ENCODE measurements around the gene MSL1. TPM values are rescaled to one million over a fixed set of nuclear protein-coding genes. Genes with fewer than 3 reads are reported as not detected.

The MSL1 gene
- total and polyA plus RNA-seq, 9 of the 15 experiments (the other 6 are each of a cell fraction or from before 2014, with no cell fraction given), result 13.8 to 120 (median 61.9) TPM

GRCh38 chr17:40098846-40099618 lies 22.7 kb upstream of the MSL1 start (continued):
- TF ChIP-seq ZNF133 (CRISPR knock-in tag; IDR thresholded peaks at IDR 0.05) (no peak), WHSC1 (IDR thresholded peaks at IDR 0.05; ENCODE audit: low read length) (no peak), ARHGAP35 (IDR thresholded peaks at IDR 0.05; ENCODE audit: partially characterized antibody) (no peak), ZNF431 (CRISPR knock-in tag; IDR thresholded peaks at IDR 0.05) (0 out of 2 replicates have a peak, but pooled peaks have one; percentile 36), RBM25 (IDR thresholded peaks at IDR 0.05; ENCODE audit: low read depth, low read length, severe bottlenecking) (no peak), ZNF212 (CRISPR knock-in tag; IDR thresholded peaks at IDR 0.05) (no peak), RFX5 (IDR thresholded peaks at IDR 0.05; ENCODE audit: low read depth, low read length) (no peak), MAFK (IDR thresholded peaks at IDR 0.05; ENCODE audit: low read length) (no peak), NR0B1 (IDR thresholded peaks at IDR 0.05; ENCODE audit: partially characterized antibody) (no peak), ZKSCAN3 (CRISPR knock-in tag; IDR thresholded peaks at IDR 0.05) (no peak), MTA3 (IDR thresholded peaks at IDR 0.05; ENCODE audit: borderline replicate concordance) (no peak; the same call in 1 of the 2 replicates), CEBPZ (IDR thresholded peaks at IDR 0.05; ENCODE audit: borderline replicate concordance, low read depth, low read length) (no peak), POLR3G (IDR thresholded peaks at IDR 0.05; ENCODE audit: extremely low read depth, insufficient read length, insufficient replicate concordance) (no peak)
- TF ChIP-seq, protein P1, sequence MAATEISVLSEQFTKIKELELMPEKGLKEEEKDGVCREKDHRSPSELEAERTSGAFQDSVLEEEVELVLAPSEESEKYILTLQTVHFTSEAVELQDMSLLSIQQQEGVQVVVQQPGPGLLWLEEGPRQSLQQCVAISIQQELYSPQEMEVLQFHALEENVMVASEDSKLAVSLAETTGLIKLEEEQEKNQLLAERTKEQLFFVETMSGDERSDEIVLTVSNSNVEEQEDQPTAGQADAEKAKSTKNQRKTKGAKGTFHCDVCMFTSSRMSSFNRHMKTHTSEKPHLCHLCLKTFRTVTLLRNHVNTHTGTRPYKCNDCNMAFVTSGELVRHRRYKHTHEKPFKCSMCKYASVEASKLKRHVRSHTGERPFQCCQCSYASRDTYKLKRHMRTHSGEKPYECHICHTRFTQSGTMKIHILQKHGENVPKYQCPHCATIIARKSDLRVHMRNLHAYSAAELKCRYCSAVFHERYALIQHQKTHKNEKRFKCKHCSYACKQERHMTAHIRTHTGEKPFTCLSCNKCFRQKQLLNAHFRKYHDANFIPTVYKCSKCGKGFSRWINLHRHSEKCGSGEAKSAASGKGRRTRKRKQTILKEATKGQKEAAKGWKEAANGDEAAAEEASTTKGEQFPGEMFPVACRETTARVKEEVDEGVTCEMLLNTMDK (IDR thresholded peaks at IDR 0.05; ENCODE audit: borderline replicate concordance, insufficient read depth, low read depth, low read length, poor library complexity, severe bottlenecking), result no peak
- TF ChIP-seq, protein P2, sequence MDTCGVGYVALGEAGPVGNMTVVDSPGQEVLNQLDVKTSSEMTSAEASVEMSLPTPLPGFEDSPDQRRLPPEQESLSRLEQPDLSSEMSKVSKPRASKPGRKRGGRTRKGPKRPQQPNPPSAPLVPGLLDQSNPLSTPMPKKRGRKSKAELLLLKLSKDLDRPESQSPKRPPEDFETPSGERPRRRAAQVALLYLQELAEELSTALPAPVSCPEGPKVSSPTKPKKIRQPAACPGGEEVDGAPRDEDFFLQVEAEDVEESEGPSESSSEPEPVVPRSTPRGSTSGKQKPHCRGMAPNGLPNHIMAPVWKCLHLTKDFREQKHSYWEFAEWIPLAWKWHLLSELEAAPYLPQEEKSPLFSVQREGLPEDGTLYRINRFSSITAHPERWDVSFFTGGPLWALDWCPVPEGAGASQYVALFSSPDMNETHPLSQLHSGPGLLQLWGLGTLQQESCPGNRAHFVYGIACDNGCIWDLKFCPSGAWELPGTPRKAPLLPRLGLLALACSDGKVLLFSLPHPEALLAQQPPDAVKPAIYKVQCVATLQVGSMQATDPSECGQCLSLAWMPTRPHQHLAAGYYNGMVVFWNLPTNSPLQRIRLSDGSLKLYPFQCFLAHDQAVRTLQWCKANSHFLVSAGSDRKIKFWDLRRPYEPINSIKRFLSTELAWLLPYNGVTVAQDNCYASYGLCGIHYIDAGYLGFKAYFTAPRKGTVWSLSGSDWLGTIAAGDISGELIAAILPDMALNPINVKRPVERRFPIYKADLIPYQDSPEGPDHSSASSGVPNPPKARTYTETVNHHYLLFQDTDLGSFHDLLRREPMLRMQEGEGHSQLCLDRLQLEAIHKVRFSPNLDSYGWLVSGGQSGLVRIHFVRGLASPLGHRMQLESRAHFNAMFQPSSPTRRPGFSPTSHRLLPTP (IDR thresholded peaks at IDR 0.05; ENCODE audit: borderline replicate concordance, extremely low read depth, insufficient read length), result no peak
- TF ChIP-seq, protein P3, sequence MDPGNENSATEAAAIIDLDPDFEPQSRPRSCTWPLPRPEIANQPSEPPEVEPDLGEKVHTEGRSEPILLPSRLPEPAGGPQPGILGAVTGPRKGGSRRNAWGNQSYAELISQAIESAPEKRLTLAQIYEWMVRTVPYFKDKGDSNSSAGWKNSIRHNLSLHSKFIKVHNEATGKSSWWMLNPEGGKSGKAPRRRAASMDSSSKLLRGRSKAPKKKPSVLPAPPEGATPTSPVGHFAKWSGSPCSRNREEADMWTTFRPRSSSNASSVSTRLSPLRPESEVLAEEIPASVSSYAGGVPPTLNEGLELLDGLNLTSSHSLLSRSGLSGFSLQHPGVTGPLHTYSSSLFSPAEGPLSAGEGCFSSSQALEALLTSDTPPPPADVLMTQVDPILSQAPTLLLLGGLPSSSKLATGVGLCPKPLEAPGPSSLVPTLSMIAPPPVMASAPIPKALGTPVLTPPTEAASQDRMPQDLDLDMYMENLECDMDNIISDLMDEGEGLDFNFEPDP (CRISPR knock-in tag; IDR thresholded peaks at IDR 0.05), result no peak
